Immature natural killer cell (primary cell): ENCODE results near the gene COG1. TPM values are rescaled to one million over a fixed set of nuclear protein-coding genes. Genes with fewer than 3 reads are reported as not detected.
"Not testable (repeated sequence)": the region's sequence is repeated elsewhere in the genome, so short reads cannot be mapped to it uniquely, and the experiment has no call there.

ENCODE experiments used
- DNase-seq, 3 donors: peaks; one replicate each; pipeline ENCODE4 v3.0.0; 2022; ENCODE audit warnings: mixed read lengths in 1 of 3
- H3K27ac Mint-ChIP-seq, 6 donors: one replicate each; pipeline ENCODE4 v1.8.0; 2020; ENCODE audit warnings: mixed read lengths in 6 of 6, mild to moderate bottlenecking in 5 of 6, inconsistent platforms in 4 of 6, moderate library complexity in 3 of 6
- H3K27me3 Mint-ChIP-seq, 3 donors: one replicate each; pipeline ENCODE4 v1.8.0; 2020 to 2021; ENCODE audit warnings: low read depth in 3 of 3, mild to moderate bottlenecking in 3 of 3, mixed read lengths in 3 of 3, moderate library complexity in 3 of 3, inconsistent platforms in 1 of 3
- H3K36me3 Mint-ChIP-seq, 3 donors: one replicate each; pipeline ENCODE4 v1.8.0; 2020; ENCODE audit warnings: mixed read lengths in 3 of 3, inconsistent platforms in 2 of 3, mild to moderate bottlenecking in 2 of 3
- H3K4me1 Mint-ChIP-seq, 2 donors: one replicate each; pipeline ENCODE4 v1.8.0; 2020; ENCODE audit warnings: inconsistent platforms in 2 of 2, mild to moderate bottlenecking in 2 of 2, mixed read lengths in 2 of 2, moderate library complexity in 1 of 2
- H3K4me3 Mint-ChIP-seq, 5 donors: one replicate each; pipeline ENCODE4 v1.8.0; 2020; ENCODE audit warnings: mild to moderate bottlenecking in 5 of 5, mixed read lengths in 5 of 5, inconsistent platforms in 3 of 5, moderate library complexity in 3 of 5
- H3K9me3 Mint-ChIP-seq, 6 donors: one replicate each; pipeline ENCODE4 v1.8.0; 2020; ENCODE audit warnings: mild to moderate bottlenecking in 6 of 6, mixed read lengths in 6 of 6, inconsistent platforms in 4 of 6, moderate library complexity in 3 of 6
- polyA plus RNA-seq, 3 donors: library from polyadenylated mRNA; unstranded; fragments of 300-500 nt; fragmentation: Illumina TruSeq; gene quantifications; one replicate each; pipeline ENCODE4 v1.2.3, GENCODE V29; 2021

COG1 gene
- 10 to 100 TPM in 2 of 3 donors, 1 to 10 TPM in 1; 9.6 to 33.6 (median 17.2) TPM for polyA plus RNA-seq

GRCh38 chr17:73192894-73193701, at the start of gene COG1:
TSS of gene COG1 (plus strand) at chr17:73193055. CDS start at chr17:73193070, 15 bp downstream.
- no peaks in the 10 kb centered on the region for H3K9me3 Mint-ChIP-seq
- peak within 1 kb of the TSS; percentile 96 to 98 (median 97) for H3K4me3 Mint-ChIP-seq
- H3K27me3 Mint-ChIP-seq, result peaks cover 4 to 11% (median 5%) of the 10 kb centered on the region in 3 donors
- peaks cover 28 to 49% of the 10 kb centered on the region in 2 donors for H3K4me1 Mint-ChIP-seq
- peaks cover 8 to 13% (median 11%) of the 10 kb centered on the region in 3 donors for H3K36me3 Mint-ChIP-seq
- peak within 1 kb of the TSS; percentile 89 to 97 (median 92) for H3K27ac Mint-ChIP-seq
- peak; percentile 71 to 76 (median 74) for DNase-seq

- H3K27ac Mint-ChIP-seq, result not testable (repeated sequence)
- H3K4me1 Mint-ChIP-seq, result peaks cover 11 to 15% of the 10 kb centered on the region in 2 donors
Observed at GRCh38 chr17:73144209-73144608, 48.6 kb upstream of the COG1 start.

GRCh38 chr17:73145641-73146040, 47.2 kb upstream of the COG1 start:
- Mint-ChIP-seq H3K36me3 (peaks cover 0 to 7% (median 7%) of the 10 kb centered on the region in 3 donors), H3K4me1 (peaks cover 11 to 15% of the 10 kb centered on the region in 2 donors), H3K9me3 (peaks cover 0 to 15% (median 5%) of the 10 kb centered on the region in 6 donors), H3K27me3 (peaks cover 4 to 16% (median 14%) of the 10 kb centered on the region in 3 donors), H3K27ac (no peak overlapping the region), H3K4me3 (no peak overlapping the region)
- no peak for DNase-seq

More at GRCh38 chr17:73144209-73144608, 48.6 kb upstream of the COG1 start:
- H3K36me3 Mint-ChIP-seq, H3K4me3 Mint-ChIP-seq, DNase-seq: not testable (repeated sequence)
- H3K9me3 Mint-ChIP-seq, result peaks cover 0 to 15% (median 5%) of the 10 kb centered on the region in 6 donors
- peaks cover 3 to 19% (median 14%) of the 10 kb centered on the region in 3 donors for H3K27me3 Mint-ChIP-seq

DNA sequence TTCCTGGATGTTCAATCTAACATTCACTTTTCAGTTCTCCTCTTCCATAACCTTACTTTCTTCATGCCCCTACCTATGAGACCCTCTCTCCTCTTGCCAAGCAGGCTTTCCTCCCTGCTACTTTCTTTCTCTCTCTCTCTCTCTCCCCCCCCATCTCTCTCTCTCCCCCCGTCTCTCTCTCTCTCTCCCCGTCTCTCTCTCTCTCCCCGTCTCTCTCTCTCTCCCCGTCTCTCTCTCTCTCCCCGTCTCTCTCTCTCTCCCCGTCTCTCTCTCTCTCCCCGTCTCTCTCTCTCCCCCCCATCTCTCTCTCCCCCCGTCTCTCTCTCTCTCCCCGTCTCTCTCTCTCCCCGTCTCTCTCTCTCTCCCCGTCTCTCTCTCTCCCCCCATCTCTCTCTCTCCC, 45.1 kb upstream of the COG1 start:
- H3K27ac Mint-ChIP-seq, DNase-seq, H3K36me3 Mint-ChIP-seq: not testable (repeated sequence)
- peaks cover 4 to 20% (median 14%) of the 10 kb centered on the region in 3 donors for H3K27me3 Mint-ChIP-seq
- peaks cover 10 to 12% of the 10 kb centered on the region in 2 donors for H3K4me1 Mint-ChIP-seq
- H3K9me3 Mint-ChIP-seq, result peaks cover 0 to 15% (median 6%) of the 10 kb centered on the region in 6 donors
- peak overlapping the region in 3 of 5 donors; percentile 18 to 28 (median 25) for H3K4me3 Mint-ChIP-seq

DNA sequence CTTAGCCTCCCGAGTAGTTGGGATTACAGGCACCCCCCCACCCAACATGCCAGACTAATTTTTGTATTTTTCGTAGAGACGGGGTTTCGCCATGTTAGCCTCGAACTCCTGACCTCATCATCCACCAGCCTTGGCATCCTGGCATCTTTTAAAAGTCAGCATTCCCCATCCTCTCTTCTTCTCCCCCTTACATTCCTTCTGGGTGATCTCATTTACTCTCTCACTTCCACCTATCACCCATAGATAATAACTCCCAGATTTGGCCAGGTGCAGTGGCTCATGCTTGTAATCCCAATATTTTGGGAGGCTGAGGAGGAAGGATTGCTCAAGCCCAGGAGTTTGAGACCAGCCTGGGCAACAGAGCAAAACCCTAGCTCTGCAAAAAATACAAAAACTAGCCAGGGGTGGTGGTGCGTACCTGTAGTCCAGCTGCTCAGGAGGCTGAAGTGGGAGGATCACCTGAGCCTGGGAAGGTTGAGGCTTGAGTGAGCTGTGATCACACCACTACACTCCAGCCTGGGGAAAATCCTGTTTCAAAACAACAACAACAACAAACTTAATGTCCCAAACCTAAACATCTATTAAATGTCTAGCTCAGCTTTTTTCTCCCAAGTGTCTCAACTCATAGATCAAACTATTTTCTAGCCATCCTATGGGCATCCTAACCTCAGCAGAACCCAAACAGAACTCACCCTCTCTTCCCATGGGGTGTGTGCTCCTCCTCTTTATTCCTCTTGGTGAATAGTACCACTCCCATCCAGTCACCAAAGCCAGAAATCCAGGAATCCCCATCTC, 44.1 kb upstream of the COG1 start:
- peaks cover 0 to 7% (median 7%) of the 10 kb centered on the region in 3 donors for H3K36me3 Mint-ChIP-seq
- no peak for DNase-seq
- peaks cover 0 to 15% (median 6%) of the 10 kb centered on the region in 6 donors for H3K9me3 Mint-ChIP-seq
- H3K4me1 Mint-ChIP-seq, result peaks cover 2 to 3% of the 10 kb centered on the region in 2 donors
- H3K4me3 Mint-ChIP-seq, result no peak overlapping the region
- peaks cover 4 to 20% (median 14%) of the 10 kb centered on the region in 3 donors for H3K27me3 Mint-ChIP-seq
- H3K27ac Mint-ChIP-seq, result peak overlapping the region in 2 of 6 donors; percentile 25 to 32

- DNase-seq, H3K36me3 Mint-ChIP-seq, H3K9me3 Mint-ChIP-seq, H3K4me3 Mint-ChIP-seq, H3K4me1 Mint-ChIP-seq, H3K27ac Mint-ChIP-seq: not testable (repeated sequence)
- peaks cover 6 to 19% (median 13%) of the 10 kb centered on the region in 3 donors for H3K27me3 Mint-ChIP-seq
Observed at GRCh38 chr17:73150622-73151300, 42.1 kb upstream of the COG1 start.

GRCh38 chr17:73151916-73152632, 40.8 kb upstream of the COG1 start:
- Mint-ChIP-seq H3K36me3 (no peaks in the 10 kb centered on the region), H3K27me3 (peaks cover 13 to 20% (median 13%) of the 10 kb centered on the region in 3 donors), H3K27ac (no peak overlapping the region), H3K9me3 (peaks cover 0 to 3% (median 0%) of the 10 kb centered on the region in 6 donors), H3K4me3 (no peak overlapping the region), H3K4me1 (peaks cover 0 to 2% of the 10 kb centered on the region in 2 donors)
- no peak for DNase-seq

DNA sequence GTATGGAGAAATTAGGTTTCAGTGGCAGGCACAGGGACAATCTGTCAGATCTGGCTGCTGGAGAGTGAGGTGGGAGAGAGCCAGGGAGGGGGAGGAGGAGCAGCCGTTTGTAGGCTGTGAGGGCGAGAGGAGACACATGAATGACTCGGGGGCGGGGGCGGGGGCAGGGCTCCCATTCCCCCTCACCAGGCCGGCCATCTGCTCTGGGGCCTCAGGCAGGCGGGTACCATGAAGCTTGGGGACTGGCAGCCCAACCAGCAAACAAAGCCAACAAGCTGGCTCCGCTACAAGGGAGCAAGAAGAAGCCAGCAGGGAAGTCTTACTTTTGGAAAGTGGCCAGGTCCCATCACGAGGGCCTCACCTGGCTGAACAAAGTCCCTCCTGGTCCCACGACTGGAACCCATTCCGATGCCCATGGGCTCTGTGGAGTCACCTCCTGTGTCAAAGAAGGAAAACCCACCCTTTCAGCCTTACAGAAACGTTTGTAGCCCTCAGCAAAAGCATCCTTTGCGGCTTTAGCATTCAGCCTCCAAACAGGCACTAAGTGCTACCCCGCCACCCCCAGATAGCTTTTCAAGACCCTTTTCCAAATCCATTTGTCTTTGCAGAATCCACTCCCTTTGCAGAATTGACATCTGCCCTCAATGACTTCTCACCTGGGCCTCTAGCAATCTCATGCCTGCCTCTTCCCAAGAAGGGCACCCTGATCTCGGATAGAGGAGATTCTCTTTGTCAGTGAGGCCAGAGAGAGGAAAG, 37.3 kb upstream of the COG1 start:
- Mint-ChIP-seq H3K27me3 (peaks cover 5 to 9% (median 9%) of the 10 kb centered on the region in 3 donors), H3K4me3 (no peak overlapping the region), H3K9me3 (peaks cover 0 to 2% (median 0%) of the 10 kb centered on the region in 6 donors), H3K4me1 (peaks cover 0 to 2% of the 10 kb centered on the region in 2 donors), H3K36me3 (no peaks in the 10 kb centered on the region), H3K27ac (no peak overlapping the region)
- DNase-seq, result no peak

- Mint-ChIP-seq H3K27me3 (peaks cover 5 to 11% (median 9%) of the 10 kb centered on the region in 3 donors), H3K27ac (no peak overlapping the region), H3K4me1 (peaks cover 0 to 2% of the 10 kb centered on the region in 2 donors), H3K36me3 (no peaks in the 10 kb centered on the region), H3K4me3 (no peak overlapping the region), H3K9me3 (peaks cover 0 to 2% (median 0%) of the 10 kb centered on the region in 6 donors)
- peak; percentile 14 to 30 (median 30) for DNase-seq
Observed at GRCh38 chr17:73156166-73156840, 36.6 kb upstream of the COG1 start.

GRCh38 chr17:73156887-73157520, 35.9 kb upstream of the COG1 start:
- Mint-ChIP-seq H3K27me3 (peaks cover 5 to 9% (median 8%) of the 10 kb centered on the region in 3 donors), H3K9me3 (peaks cover 0 to 2% (median 0%) of the 10 kb centered on the region in 6 donors), H3K4me3 (no peak overlapping the region), H3K27ac (no peak overlapping the region), H3K4me1 (peaks cover 0 to 2% of the 10 kb centered on the region in 2 donors), H3K36me3 (no peaks in the 10 kb centered on the region)
- DNase-seq, result no peak

DNA sequence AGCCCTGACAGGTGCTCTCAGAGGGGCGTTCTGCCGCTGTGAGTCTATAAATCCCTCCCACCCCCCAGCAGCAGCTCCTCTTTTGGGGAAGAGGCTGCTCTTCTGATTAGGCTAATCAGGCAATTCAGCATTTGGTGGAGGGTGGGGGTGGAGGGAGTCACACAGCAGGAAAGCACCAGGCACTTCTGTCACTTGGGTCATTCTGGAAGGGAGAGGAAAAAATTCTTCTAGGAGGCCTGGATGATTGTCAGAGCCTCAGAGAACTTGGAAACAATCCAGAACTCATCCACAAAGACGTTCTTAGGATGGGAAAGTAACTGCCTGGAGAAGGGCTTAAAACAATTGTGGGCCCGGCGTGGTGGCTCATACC, 35.3 kb upstream of the COG1 start:
- H3K36me3 Mint-ChIP-seq, result no peaks in the 10 kb centered on the region
- no peak overlapping the region for H3K27ac Mint-ChIP-seq
- peaks cover 5 to 9% (median 8%) of the 10 kb centered on the region in 3 donors for H3K27me3 Mint-ChIP-seq
- H3K4me3 Mint-ChIP-seq, result no peak overlapping the region
- H3K4me1 Mint-ChIP-seq, result no peaks in the 10 kb centered on the region
- DNase-seq, result no peak
- H3K9me3 Mint-ChIP-seq, result no peaks in the 10 kb centered on the region
